Pancreas (tissue), 10 donors: ENCODE data around the gene IGFALS. TPM values are rescaled to one million over a fixed set of nuclear protein-coding genes. Genes with fewer than 3 reads are reported as not detected.

Source experiments
- ATAC-seq, 4 donors: fragments of 200-7000 bp; cut with Tn5 transposase; one replicate each; pipeline versions ENCODE4 v1.8.0 to v1.9.1; 2020; ENCODE audit warnings: mild to moderate bottlenecking in 4 of 4, moderate library complexity in 4 of 4
- DNase-seq, 6 donors: peaks; one replicate each; pipeline ENCODE4 v3.0.0-alpha.2; 2020
- FAIRE-seq: peaks from 2 replicates; lab custom pipeline; 2012; peaks lifted over from hg19 to GRCh38; lab: Jason Lieb, UNC
- H3K27ac ChIP-seq, 4 donors: fragments of 200-600 bp; sonication (generic); 1 replicate in 3 of 4; 2 replicates in 1 of 4; pipeline versions ENCODE4 v1.5.0 to v1.8.0; 2020
- H3K27me3 ChIP-seq, 4 donors: fragments of 200-600 bp; one replicate each; pipeline ENCODE4 v1.8.0; 2021
- H3K36me3 ChIP-seq, 3 donors: fragments of 200-600 bp; sonication (generic) in 1 of 3; one replicate each; pipeline versions ENCODE4 v1.5.0 to v1.8.0; 2020 to 2021
- H3K4me1 ChIP-seq, 3 donors: fragments of 200-600 bp; one replicate each; pipeline ENCODE4 v1.8.0; 2021
- H3K4me3 ChIP-seq, 4 donors: fragments of 200-600 bp; sonication (generic) in 2 of 4; one replicate each; pipeline versions ENCODE4 v1.5.0 to v1.8.0; 2020 to 2021
- H3K9me3 ChIP-seq, 4 donors: fragments of 200-600 bp; one replicate each; pipeline ENCODE4 v1.8.0; 2021
- WGBS, 2 donors: extraction: QIAGEN DNeasy Blood & Tissue Kit; methylation state at CpG; one replicate each; pipeline ENCODE4 v1.1.7; 2013; 5-methylcytosine and 5-hydroxymethylcytosine counted together
- intact Hi-C, 3 donors: fragments of 100-400 bp; cut with DNase I; formaldehyde crosslinking; loops; one replicate each; pipeline versions ENCODE4 v1.11.1 to v1.14.2; 2022
- polyA plus RNA-seq, 2 donors: library from polyadenylated mRNA; stranded (reverse); fragments of 200-250 nt; gene quantifications; one replicate each; pipeline ENCODE4 v1.2.3, GENCODE V29; 2013
- total RNA-seq, 6 donors: library from RNA; stranded (reverse); fragmentation: NEBNext Ultra II Directional in 4 of 6; extraction: Animal tissue kit (Norgen Biotek cat#: 25700) in 4 of 6; gene quantifications; one replicate each; pipeline versions ENCODE4 v1.2.1 to v1.2.4, GENCODE V29; 2021 to 2023
- TF ChIP-seq, protein P1 (sequence below), 4 donors: fragments of 200-600 bp; sonication (generic) in 3 of 4; IDR thresholded peaks; one replicate each; pipeline versions ENCODE4 v1.5.0 to v1.8.0; 2021; ENCODE audit warnings: antibody characterized with exemption in 4 of 4
- donor health status: healthy with polysubstance abuse.
- donor health status: DM: no; HTN: no; CAD: no; lungs with moderate emphysema.
- donor health status: DM: no; HTN: no; CAD: no.
- donor health status: control.
- donor health status: control.
- donor health status: Bipolar disorder and iron deficiency.
- donor health status: DM: yes; HTN: yes; CAD: no.
- donor health status: DM: no; HTN: no; CAD: no.
- donor health status: DM: no; HTN: no; CAD: no.
- donor health status: DM: yes; HTN: yes; CAD: no.

Gene IGFALS
- total and polyA plus RNA-seq, 8 donors, result 1.0 to 8.2 (median 3.2) TPM

- Histone ChIP-seq H3K27me3 (no peaks in the 10 kb centered on the region), H3K4me3 (no peak overlapping the region), H3K27ac (no peak overlapping the region), H3K36me3 (peaks cover 0 to 25% (median 10%) of the 10 kb centered on the region in 3 donors), H3K4me1 (peaks cover 18 to 21% (median 20%) of the 10 kb centered on the region in 3 donors), H3K9me3 (no peaks in the 10 kb centered on the region)
- FAIRE-seq (no peak), DNase-seq (peak in 4 of 6 donors; percentile 17 to 82 (median 40)), ATAC-seq (no peak)
- TF ChIP-seq, protein P1, sequence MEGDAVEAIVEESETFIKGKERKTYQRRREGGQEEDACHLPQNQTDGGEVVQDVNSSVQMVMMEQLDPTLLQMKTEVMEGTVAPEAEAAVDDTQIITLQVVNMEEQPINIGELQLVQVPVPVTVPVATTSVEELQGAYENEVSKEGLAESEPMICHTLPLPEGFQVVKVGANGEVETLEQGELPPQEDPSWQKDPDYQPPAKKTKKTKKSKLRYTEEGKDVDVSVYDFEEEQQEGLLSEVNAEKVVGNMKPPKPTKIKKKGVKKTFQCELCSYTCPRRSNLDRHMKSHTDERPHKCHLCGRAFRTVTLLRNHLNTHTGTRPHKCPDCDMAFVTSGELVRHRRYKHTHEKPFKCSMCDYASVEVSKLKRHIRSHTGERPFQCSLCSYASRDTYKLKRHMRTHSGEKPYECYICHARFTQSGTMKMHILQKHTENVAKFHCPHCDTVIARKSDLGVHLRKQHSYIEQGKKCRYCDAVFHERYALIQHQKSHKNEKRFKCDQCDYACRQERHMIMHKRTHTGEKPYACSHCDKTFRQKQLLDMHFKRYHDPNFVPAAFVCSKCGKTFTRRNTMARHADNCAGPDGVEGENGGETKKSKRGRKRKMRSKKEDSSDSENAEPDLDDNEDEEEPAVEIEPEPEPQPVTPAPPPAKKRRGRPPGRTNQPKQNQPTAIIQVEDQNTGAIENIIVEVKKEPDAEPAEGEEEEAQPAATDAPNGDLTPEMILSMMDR (IDR thresholded peaks at IDR 0.05), result no peak
- 84 to 87% methylated on average over 34 of the region's 34 CpGs for WGBS, 2 donors
- intact Hi-C loops, result no loop called here
Observed at GRCh38 chr16:1778200-1779179, 15.0 kb downstream of the IGFALS start.

- H3K4me1 ChIP-seq, result peaks cover 18 to 21% (median 20%) of the 10 kb centered on the region in 3 donors
- intact Hi-C loops, result no loop called here
- H3K27ac ChIP-seq, result no peak overlapping the region
- ATAC-seq, result no peak
- peaks cover 0 to 25% (median 10%) of the 10 kb centered on the region in 3 donors for H3K36me3 ChIP-seq
- DNase-seq, result peak in 5 of 6 donors; percentile 11 to 82 (median 30)
- H3K27me3 ChIP-seq, result no peaks in the 10 kb centered on the region
- no peak for FAIRE-seq
- 81 to 85% methylated on average over 35 to 36 of the region's 36 CpGs for WGBS, 2 donors
- TF ChIP-seq, protein P1 (IDR thresholded peaks at IDR 0.05), result no peak
- H3K4me3 ChIP-seq, result no peak overlapping the region
- no peaks in the 10 kb centered on the region for H3K9me3 ChIP-seq
Observed at GRCh38 chr16:1777375-1778199, 15.9 kb downstream of the IGFALS start.

DNA sequence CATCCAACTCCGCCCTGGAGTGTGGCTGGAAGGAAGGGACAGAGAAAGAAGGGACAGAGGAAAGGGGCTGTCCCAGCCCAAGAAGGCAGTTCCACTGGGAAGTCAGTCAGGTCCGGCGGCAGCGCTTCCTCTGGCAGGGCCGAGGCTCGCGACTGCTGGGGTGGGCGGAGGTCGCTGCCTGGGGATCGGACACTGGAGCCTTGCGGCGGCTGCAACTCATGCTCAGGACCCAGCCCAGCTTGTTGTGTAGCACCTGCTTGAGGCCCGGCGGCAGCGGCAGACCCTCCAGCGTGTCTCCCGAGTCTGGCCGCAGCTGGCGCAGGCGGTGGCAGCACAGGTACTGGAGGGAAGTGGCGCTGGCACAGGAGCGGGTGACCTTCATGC, 16.5 kb downstream of the IGFALS start:
- TF ChIP-seq, protein P1 (IDR thresholded peaks at IDR 0.05), result no peak
- FAIRE-seq (no peak), DNase-seq (peak in 3 of 6 donors; percentile 11 to 39 (median 32)), ATAC-seq (no peak)
- intact Hi-C loops, result no loop called here
- peaks cover 18 to 21% (median 20%) of the 10 kb centered on the region in 3 donors for H3K4me1 ChIP-seq
- H3K36me3 ChIP-seq, result peaks cover 0 to 25% (median 10%) of the 10 kb centered on the region in 3 donors
- no peak overlapping the region for H3K27ac ChIP-seq
- no peak overlapping the region for H3K4me3 ChIP-seq
- no peaks in the 10 kb centered on the region for H3K27me3 ChIP-seq
- 92 to 95% methylated on average over 22 of the region's 22 CpGs for WGBS, 2 donors
- no peaks in the 10 kb centered on the region for H3K9me3 ChIP-seq

DNA sequence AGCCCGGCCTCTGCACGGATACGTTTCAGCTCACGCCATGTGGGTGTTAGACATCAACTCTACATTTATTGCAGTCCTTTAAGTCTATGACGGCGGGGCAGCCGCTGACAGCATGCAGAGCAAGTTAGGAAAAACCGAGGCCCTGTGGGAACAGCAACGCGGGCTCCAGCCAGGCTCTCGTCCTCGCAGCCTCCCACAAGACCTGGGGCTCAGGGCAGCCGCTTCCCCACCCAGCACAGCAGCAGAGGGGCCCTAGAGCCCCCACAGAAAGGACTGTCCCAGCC, 16.9 kb downstream of the IGFALS start:
- DNase-seq (no peak), ATAC-seq (no peak), FAIRE-seq (no peak)
- H3K36me3 ChIP-seq, result peaks cover 0 to 25% (median 10%) of the 10 kb centered on the region in 3 donors
- TF ChIP-seq, protein P1 (IDR thresholded peaks at IDR 0.05), result no peak
- intact Hi-C loops, result no loop called here
- H3K4me1 ChIP-seq, result peaks cover 17 to 21% (median 20%) of the 10 kb centered on the region in 3 donors
- WGBS, 2 donors, result 85 to 87% methylated on average over 13 of the region's 13 CpGs
- H3K27me3 ChIP-seq, result no peaks in the 10 kb centered on the region
- H3K4me3 ChIP-seq, result no peak overlapping the region
- no peak overlapping the region for H3K27ac ChIP-seq
- no peaks in the 10 kb centered on the region for H3K9me3 ChIP-seq
